Gastroesophageal sphincter (tissue), 3 donors: ENCODE data around the gene KRT32.

ENCODE experiments used
- CTCF ChIP-seq, 4 experiments: fragments of 200-600 bp in 2 of 4; fragments of 450-650 bp in 2 of 4; sonication (generic) in 1 of 4; IDR thresholded peaks; one replicate each; pipeline ENCODE4 v1.5.1; 2017 to 2019; ENCODE audit warnings: antibody characterized with exemption in 4 of 4, mild to moderate bottlenecking in 2 of 4, moderate library complexity in 2 of 4
- POLR2A ChIP-seq, 2 donors: fragments of 450-650 bp; IDR thresholded peaks; one replicate each; pipeline ENCODE4 v1.6.1; 2017; ENCODE audit warnings: antibody characterized with exemption in 2 of 2, mild to moderate bottlenecking in 2 of 2, moderate library complexity in 1 of 2

- TF ChIP-seq CTCF (IDR thresholded peaks at IDR 0.05) (no peak), POLR2A (IDR thresholded peaks at IDR 0.05) (no peak)
These were observed 47.1 kb downstream of the KRT32 start for GRCh38 chr17:41420134-41420533.
